ENCODE data around the gene TRIP13.
"Not testable (repeated sequence)": the region's sequence is repeated elsewhere in the genome, so short reads cannot be mapped to it uniquely, and the experiment has no call there.

The TRIP13 gene

DNA sequence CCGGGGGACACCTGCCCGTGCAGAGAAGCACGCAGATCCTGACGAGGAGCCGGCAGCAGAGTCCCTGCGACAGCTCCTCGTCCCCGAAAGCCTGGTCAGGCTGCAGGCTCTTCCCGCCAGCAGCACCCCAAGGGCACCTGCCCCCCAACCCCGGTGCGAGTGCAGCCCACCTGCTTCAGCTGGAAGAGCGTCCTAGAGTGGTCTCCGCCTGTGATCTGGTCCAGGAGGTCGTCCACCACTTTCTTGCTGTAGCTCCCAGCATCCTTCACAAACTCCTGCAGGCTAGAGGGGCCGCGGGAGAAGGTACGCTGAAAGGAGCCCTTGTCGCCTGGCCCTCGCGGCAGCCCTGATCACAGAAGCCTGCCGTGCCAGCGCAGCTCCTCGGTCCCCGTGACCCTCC lies 16.8 kb upstream of the TRIP13 start:
- no peak for DNase-seq (ENCODE audit: low spot score)

DNA sequence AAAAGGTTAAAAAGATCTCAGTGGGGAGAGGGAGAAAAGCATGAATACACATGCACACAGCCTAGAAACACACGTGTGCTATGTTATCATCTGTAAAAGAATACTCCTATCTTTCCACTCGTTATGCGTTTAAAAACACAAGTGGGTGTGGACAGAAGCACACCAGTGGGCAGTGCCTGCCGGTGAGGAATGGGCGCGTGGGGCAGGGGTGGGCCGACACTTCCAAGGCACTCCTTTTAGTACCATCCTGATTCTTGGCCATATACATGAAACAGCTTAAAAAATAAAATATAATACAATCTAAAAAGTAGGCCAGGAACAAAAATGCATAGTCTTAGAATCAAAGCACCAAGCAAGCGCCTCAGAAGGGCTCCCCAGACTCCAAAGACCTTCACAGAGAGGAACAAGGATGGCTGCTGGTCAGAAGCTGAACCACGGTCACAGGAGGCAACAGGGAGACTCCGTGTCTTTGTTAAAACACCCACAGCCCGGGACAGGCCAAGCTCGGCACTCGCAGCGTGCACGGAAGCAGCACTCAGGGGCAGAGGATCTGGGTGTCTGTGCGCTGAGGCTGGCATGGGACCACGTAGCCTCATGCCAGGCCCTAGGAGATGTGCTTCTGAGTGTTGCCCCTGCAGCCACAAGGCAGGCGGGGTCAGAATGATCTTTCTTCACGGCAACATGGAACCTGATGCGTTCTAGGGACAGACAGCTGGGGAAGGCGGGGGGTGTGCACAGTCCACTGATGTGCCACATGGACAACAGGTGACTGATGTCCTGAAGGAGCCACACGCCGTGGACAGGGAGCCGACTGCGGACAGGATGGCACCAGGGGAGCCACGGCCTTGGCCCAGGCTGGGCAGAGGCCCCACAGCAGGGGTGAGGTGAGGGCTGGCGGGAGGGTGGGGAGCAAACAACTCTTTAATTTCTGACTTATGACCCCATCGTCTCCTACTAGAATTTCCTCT lies 16.0 kb upstream of the TRIP13 start:
- DNase-seq (ENCODE audit: low spot score) = no peak

- DNase-seq (ENCODE audit: low spot score) = no peak
These were observed 14.6 kb upstream of the TRIP13 start for GRCh38 chr5:878125-878524.

- DNase-seq (ENCODE audit: low spot score) = not testable (repeated sequence)
These were observed 14.0 kb upstream of the TRIP13 start for GRCh38 chr5:878677-879076.

DNA sequence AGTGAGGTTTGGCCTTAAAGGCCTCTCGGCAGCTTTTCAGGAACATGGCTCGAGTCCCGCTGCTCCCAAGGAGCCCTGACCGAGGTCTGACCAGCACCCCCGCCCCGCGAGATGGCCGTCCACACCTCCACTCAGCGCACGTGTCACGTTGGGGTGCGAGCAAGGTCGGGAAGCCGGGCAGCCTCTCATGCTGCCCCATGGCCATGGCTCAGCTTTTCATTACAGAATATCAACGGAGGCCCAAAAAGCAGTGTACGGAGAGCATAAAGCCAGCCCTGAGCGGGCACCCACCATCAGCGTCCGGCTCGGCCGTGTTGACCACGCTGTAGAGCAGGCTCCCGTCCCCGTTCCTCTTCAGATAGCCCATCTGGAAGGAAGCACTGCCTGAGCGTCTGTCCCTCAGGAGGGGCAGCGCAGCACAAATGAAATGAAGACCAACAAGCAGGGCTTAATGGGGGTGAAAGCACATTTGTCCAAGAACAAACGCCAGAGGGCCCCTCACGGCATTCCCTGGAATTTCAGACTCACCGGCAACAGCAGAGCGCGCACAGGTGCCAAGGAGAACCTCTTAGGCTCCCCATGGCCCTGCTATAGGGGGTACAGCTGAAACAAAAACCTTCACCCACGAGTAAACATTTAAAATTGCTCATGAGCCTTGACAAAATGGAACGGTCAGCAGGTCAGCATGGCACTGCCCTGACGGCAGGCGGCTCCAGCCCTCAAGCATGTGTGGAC lies 11.7 kb upstream of the TRIP13 start:
- no peak for DNase-seq (ENCODE audit: low spot score)

GRCh38 chr5:881551-881935 lies 11.1 kb upstream of the TRIP13 start:
- DNase-seq (ENCODE audit: low spot score) = no peak

DNA sequence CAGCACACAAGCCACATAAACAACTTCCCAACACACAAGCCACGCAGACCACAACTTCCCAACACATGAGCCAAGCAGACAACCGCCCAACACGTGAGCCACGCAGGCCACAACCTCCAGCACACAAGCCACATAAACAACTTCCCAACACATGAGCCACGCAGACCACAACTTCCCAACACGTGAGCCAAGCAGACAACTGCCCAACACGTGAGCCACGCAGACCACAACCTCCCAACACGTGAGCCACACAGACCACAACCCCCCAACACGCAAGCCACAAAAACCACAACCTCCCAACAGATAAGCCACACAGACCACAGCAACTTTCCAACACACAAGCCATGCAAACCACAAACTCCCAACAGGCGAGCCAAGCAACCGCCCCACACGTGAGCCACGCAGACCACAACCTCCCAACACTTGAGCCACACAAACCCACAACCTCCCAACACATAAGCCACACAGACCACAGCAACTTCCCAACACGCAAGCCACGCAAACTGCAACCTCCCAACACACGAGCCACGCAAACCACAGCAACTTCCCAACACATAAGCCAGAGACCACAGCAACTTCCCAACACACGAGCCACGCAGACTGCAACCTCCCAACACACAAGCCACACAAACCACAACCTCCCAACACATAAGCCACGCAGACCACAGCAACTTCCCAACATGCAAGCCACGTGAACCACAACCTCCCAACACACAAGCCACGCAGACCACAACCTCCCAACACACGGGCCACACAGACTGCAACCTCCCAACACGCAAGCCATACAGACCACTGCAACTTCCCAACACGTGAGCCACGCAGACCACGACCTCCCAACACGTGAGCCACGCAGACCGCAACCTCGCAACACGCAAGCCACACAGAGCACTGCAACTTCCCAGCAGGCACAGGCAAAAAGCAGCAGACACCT lies 10.2 kb upstream of the TRIP13 start:
- no peak for DNase-seq (ENCODE audit: low spot score)

GRCh38 chr5:883475-884181 lies 9.1 kb upstream of the TRIP13 start:
- DNase-seq (ENCODE audit: low spot score) = no peak

DNA sequence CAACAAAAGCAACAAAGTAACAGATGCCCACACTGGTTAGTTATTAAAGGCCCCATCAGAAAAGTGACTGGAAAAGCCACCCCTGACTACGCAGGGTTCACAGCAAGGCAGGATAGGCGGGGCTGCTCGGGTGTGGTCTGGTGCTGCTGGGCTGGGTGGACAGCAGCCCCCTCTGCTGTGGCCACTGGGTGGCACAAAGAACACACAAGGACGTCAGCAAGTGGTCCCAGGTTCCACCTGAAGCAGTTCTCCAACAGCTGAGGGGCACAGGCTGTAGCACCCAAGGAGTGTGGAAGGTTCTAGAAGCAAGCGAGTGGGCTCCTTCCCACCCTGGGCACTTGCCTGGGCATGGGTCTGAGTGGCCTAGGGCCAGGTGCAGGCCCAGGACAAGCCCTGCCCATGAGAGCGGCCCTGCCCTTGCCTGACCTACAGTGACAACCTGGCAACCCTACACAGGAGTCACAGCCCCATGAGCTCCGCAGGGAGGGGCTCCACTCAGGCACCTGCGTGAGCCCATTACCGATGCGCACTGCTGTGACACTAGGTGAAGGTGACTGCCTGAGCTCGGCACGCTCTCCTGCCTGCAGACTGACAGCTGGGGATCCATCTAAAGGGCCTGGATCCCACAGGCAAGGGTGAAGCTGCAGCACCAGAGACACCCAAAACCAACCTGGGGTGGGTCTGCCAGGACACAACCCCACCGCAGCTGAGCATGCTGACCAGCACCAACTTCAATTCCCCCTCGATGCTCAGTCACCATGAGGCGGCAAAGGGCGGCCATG lies 8.1 kb upstream of the TRIP13 start:
- DNase-seq (ENCODE audit: low spot score) = no peak

GRCh38 chr5:885127-885442 lies 7.6 kb upstream of the TRIP13 start:
- DNase-seq (ENCODE audit: low spot score) = no peak

GRCh38 chr5:885529-885928 lies 7.2 kb upstream of the TRIP13 start:
- DNase-seq (ENCODE audit: low spot score) = no peak

GRCh38 chr5:886036-886435 lies 6.6 kb upstream of the TRIP13 start:
- no peak for DNase-seq (ENCODE audit: low spot score)

DNA sequence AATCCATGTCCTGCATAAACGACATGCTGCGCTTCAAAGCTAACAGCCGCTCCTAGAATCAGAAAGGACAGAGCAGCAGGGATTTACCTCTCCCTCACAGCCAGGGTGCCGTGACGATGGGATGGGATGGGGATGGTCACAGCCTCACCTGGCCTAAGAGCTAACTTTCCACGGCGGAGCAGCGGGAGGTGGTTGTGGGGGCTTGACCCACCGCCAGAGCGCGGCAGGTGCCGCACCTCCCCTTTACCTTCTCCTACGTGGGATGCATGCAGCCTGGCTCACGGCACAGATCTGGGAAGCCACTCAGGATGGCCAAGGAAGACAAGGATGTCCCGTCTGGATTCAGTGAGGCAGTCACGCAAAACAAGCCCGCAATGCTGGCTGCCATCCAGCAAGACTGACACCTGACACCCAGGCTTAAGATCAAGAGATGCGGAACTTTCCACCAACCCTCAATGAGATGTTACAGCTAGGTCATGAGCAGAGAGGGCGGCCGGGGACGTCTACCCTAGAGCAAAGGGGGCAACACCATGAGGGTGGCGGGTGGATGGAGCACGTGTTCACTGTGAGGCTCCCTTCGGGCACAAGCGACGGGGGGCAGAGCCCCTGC lies 5.9 kb upstream of the TRIP13 start:
- no peak for DNase-seq (ENCODE audit: low spot score)

GRCh38 chr5:887947-888637 lies 4.6 kb upstream of the TRIP13 start:
- no peak for DNase-seq (ENCODE audit: low spot score)

DNA sequence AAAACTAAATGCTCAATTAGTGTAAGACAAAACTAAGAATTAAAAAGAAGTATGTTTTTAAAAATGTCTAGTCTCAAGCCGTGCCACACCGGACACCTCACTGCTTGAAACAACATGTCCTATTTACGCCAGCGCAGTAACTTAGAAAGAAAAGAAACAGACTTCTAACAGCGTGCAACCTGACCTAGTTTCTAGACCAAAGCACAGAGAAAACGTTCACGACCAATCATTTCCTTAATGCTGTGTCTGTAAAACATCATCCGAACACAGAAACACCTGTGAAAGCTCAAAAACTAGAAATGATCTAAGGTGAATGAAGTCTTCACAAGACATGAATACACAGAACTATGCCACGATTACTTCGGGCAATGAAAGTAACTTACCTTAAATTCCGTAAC lies 4.0 kb upstream of the TRIP13 start:
- DNase-seq (ENCODE audit: low spot score) = no peak

DNA sequence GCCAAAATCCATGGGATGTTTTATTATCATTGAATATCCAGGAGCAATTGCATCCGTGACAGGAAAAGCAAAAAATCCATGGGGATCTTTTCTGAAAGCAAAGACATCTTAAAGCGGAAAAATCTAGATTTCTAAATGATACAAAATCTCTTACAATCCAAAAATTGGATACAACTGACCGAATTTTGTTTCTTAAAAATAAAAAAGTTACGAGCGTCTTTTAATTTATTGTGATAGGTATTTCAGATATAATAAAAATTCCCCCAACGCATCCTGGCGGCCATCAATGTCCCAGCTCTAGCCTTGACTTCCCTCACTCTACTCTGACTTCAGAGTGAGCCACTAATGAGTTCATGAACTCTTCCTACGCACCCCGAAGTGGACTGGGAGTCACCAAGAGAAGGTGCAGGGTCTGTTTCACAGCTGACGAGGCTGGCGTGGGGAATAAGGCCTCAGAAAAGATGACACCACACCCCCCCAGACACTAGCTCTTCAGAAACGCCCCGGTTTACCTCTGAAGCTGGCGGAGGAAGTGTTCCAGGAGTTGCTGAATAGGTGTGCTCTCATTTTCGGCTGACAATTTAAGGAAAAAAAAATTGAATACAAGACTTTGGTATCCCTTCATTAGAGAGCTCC lies 3.5 kb upstream of the TRIP13 start:
- DNase-seq (ENCODE audit: low spot score) = no peak

GRCh38 chr5:891117-891836 lies 1.4 kb upstream of the TRIP13 start:
- no peak for DNase-seq (ENCODE audit: low spot score)

DNA sequence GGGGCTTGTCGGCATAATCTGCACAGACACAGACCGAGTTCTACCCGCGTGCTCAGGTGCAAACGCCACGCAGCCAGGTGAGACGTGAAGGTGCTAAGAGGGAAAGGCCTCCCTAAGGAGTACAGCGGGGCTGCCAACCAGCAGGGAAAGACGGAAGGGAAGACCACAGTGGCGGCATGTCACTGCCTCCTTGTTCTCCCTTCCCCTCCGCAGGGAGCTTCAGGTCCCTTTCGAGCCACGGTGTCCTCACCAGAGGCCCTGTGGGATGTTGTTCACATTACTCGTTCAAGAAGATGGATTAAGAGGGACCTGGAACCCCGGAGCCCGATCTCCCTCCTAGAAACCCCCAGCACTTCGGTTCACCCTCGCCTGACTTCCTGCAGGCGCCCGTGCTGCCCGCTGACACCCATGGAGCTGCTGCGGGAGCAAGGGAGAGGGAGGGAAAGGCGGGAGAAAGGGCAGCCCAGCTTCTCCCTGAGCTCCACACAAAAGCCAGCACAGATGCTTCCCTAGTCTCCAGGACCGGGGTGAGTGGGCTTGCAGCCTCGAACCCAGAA lies 769 bp upstream of the TRIP13 start:
- peak; percentile 46 for DNase-seq (ENCODE audit: low spot score)

Data from NAMALWA (cell line).